ENCODE results near the gene SLC25A6.
"Not testable (repeated sequence)": the region's sequence is repeated elsewhere in the genome, so short reads cannot be mapped to it uniquely, and the experiment has no call there.

Gene SLC25A6

DNA sequence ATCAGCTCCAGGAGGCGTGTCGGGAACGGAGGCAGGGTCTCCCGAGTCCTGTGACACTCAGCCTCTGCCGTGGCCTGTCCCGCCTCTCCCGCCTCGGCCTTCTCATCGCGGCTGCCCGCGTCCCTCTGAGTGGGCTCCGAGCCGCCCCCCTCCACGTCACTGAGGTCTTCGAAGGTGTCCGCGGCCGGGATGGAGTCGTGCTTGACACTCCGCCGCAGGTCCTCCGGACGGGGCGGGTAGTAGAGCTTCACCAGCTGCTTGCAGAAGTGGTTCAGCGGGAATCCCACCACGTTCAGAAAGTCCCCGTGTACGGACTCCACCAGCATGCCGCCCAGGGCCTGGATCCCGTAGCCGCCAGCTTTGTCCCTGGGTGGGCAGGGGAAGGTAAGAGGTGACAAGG, 35.8 kb upstream of the SLC25A6 start:
- TF ChIP-seq, protein P1, sequence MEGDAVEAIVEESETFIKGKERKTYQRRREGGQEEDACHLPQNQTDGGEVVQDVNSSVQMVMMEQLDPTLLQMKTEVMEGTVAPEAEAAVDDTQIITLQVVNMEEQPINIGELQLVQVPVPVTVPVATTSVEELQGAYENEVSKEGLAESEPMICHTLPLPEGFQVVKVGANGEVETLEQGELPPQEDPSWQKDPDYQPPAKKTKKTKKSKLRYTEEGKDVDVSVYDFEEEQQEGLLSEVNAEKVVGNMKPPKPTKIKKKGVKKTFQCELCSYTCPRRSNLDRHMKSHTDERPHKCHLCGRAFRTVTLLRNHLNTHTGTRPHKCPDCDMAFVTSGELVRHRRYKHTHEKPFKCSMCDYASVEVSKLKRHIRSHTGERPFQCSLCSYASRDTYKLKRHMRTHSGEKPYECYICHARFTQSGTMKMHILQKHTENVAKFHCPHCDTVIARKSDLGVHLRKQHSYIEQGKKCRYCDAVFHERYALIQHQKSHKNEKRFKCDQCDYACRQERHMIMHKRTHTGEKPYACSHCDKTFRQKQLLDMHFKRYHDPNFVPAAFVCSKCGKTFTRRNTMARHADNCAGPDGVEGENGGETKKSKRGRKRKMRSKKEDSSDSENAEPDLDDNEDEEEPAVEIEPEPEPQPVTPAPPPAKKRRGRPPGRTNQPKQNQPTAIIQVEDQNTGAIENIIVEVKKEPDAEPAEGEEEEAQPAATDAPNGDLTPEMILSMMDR (IDR thresholded peaks at IDR 0.05; ENCODE audit: low read depth, low read length, missing control alignments) = no peak
- DNase-seq (ENCODE audit: extremely low read depth, low read depth) = no peak
- H3K4me3 ChIP-seq (replicated peaks; ENCODE audit: low read depth, low read length) = no peak overlapping the region

DNA sequence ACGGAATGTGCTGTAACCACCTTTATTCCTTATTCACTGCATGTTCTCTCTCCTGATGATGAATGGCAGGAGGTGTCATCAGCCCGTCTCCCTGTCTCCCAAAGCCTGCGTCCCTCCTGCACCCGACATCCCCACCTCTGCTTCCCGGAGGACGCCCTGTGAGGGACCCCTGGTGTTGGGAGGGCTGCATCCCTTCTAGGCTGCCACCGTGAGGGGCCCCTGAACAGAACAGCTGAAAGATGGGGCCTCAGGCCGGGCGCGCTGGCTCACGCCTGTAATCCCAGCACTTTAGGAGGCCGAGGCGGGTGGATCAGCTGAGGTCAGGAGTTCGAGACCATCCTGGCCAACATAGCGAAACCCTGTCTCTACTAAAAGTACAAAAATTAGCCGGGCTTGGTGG, 34.4 kb upstream of the SLC25A6 start:
- DNase-seq (ENCODE audit: extremely low read depth, low read depth); H3K4me3 ChIP-seq (replicated peaks; ENCODE audit: low read depth, low read length): not testable (repeated sequence)

DNA sequence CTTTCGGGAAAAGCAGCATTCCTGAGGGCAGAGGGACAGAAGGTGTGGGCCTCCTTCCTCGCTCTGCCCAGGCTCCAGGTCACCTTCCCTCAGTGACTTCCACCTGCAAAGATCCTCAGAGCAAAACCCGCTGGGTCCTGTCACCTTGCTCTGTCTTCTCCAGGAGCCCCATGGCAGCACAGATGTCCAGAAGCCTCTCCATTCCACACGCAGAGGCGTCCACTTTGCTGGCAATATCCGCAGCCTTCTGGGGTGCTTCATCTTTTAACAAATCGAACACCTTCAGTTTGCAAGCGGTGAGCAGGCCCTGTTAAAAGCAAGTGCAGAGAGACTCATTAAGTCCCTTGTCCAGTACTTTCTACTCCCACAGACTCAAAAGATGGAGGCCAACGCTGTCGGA, 33.5 kb upstream of the SLC25A6 start:
- H3K4me3 ChIP-seq (replicated peaks; ENCODE audit: low read depth, low read length) = no peak overlapping the region
- TF ChIP-seq, protein P1 (IDR thresholded peaks at IDR 0.05; ENCODE audit: low read depth, low read length, missing control alignments) = no peak
- no peak for DNase-seq (ENCODE audit: extremely low read depth, low read depth)

DNA sequence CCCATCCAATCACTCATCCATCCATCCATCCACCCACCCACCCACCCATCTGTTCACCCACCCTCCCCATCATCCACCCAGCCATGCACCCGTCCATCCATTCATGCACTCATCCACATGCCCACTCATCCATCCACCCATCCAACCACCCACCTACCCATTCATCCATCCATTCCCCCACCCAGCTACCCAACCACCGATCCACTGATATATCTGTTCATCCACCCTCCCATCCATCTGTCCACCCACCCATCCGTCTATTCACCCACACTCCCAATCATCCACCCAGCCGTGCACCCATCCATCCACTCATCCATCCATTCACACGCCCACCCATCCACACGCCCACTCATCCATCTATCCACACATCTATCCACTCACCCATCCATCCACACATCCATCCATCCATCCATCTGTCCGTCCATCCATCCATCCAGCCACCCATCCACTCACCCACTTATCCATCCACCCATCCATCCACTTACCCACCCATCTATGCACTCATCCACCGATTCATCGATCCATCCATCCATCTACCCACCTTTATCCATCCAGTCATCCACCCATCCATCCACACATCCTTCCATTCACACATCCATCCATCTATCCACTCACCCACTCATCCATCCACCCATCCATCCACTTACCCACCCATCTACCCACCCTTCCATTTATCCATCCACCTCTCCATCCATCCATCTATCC, 32.4 kb upstream of the SLC25A6 start:
- no peak for DNase-seq (ENCODE audit: extremely low read depth, low read depth)
- TF ChIP-seq, protein P1 (IDR thresholded peaks at IDR 0.05; ENCODE audit: low read depth, low read length, missing control alignments) = no peak
- no peak overlapping the region for H3K4me3 ChIP-seq (replicated peaks; ENCODE audit: low read depth, low read length)

DNA sequence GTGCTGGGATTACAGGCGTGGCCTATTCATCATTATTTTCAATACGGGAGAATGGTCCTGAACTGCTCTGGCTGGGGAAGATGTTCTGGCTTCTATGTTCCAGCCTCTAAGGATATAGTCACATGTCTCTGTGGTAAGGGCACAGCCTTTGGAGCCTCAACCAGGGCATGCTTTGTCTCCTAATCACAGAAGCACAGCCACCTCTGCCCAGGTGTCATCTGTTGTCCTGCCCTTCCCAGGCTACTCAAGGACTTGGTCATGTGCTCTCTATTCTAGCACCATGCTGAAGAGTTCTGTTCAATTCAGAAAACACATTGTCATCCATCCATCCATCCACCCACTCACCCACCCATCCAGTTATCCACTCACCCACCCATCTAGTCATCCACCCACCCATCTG, 31.3 kb upstream of the SLC25A6 start:
- TF ChIP-seq, protein P1 (IDR thresholded peaks at IDR 0.05; ENCODE audit: low read depth, low read length, missing control alignments) = no peak
- no peak for DNase-seq (ENCODE audit: extremely low read depth, low read depth)
- H3K4me3 ChIP-seq (replicated peaks; ENCODE audit: low read depth, low read length) = no peak overlapping the region

DNA sequence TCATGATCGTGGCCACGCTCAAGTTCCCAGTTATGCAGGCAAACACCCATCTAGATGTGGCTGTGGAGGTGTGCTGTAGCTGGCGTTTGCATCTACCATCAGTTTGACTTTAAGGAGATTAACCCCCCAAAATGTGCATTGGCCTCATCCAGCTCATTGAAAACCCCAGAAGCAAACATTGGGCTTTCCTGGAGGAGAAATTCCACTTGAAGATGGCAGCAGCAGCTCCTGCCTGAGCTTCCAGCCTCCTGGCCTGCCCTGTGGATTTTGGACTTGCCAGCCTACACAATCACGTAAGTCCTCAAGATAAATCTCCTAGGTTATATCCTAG, 30.2 kb upstream of the SLC25A6 start:
- TF ChIP-seq, protein P1 (IDR thresholded peaks at IDR 0.05; ENCODE audit: low read depth, low read length, missing control alignments) = no peak
- no peak overlapping the region for H3K4me3 ChIP-seq (replicated peaks; ENCODE audit: low read depth, low read length)
- no peak for DNase-seq (ENCODE audit: extremely low read depth, low read depth)

DNA sequence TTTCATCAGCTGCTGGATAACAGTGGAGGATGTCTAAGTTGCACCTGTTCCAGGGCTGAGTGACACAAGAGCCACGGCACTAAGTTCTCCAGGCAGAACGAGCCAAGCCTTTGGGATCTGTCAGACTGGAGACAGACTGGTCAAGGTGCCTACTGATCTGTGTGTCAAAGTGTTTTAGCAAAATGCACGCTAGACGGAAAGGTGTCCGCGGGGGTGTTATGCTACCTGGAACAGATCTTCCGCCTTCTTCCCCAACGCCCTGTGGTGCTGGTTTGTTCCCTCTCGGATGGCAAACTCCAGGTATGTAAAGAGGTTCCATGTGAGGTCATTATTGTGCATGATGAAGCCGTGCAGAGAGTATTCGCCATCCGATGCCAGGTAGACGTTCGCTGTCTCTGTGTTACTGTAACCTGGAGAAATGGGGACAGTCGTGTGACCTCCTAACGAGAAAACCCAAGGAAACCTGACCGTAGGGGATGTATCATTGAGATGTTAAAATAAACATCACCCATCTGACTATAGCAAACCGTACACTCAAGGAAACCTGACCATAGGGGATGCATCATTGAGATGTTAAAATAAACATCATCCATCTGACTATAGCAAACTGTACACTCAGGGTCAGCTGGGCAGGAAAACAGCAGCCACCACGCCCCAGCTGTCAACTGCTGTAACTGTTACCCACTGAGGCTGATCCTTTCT, 29.7 kb upstream of the SLC25A6 start:
- TF ChIP-seq, protein P1 (IDR thresholded peaks at IDR 0.05; ENCODE audit: low read depth, low read length, missing control alignments) = no peak
- H3K4me3 ChIP-seq (replicated peaks; ENCODE audit: low read depth, low read length) = no peak overlapping the region
- no peak for DNase-seq (ENCODE audit: extremely low read depth, low read depth)

All from HFF-Myc (cell line).